ENCODE data around the gene PCNX2. TPM values are rescaled to one million over a fixed set of nuclear protein-coding genes. Genes with fewer than 3 reads are reported as not detected.
A peak's percentile ranks its signal among the peaks of the same experiment; 100 is the strongest.

Gene PCNX2
- total RNA-seq, 1 experiment from 2014 or later = 18.6 TPM

GRCh38 chr1:233122779-233123178, 172.7 kb downstream of the PCNX2 start:
- intact Hi-C loops (cut with micrococcal nuclease; ENCODE audit: unreplicated experiment) = no loop called here
- Histone ChIP-seq H3K4me3 (no peak overlapping the region), H3K27ac (no peak overlapping the region), H2AFZ (no peak overlapping the region), H3K27me3 (ENCODE audit: insufficient read depth, low read depth) (no peaks in the 10 kb centered on the region), H3K79me2 (ENCODE audit: low read depth) (no peaks in the 10 kb centered on the region), H4K20me1 (ENCODE audit: insufficient read depth) (no peaks in the 10 kb centered on the region), H3K9me3 (ENCODE audit: insufficient read depth, low read depth) (no peaks in the 10 kb centered on the region; the same call in 1 of the 2 replicates), H3K9me2 (ENCODE audit: insufficient read depth) (no peaks in the 10 kb centered on the region), H3K4me1 (replicated peaks; ENCODE audit: insufficient read depth) (no peaks in the 10 kb centered on the region), H3K4me2 (no peak overlapping the region), H3F3A (ENCODE audit: insufficient read depth, low read depth) (no peaks in the 10 kb centered on the region; the same call in 1 of the 2 replicates), H3K36me3 (ENCODE audit: low read depth) (peaks cover 5% of the 10 kb centered on the region)
- DNase-seq = no peak
- no TSS peak for BruUV-seq (replicated peaks)
- TF ChIP-seq EZH2 (IDR thresholded peaks at IDR 0.05; ENCODE audit: low read depth) (no peak), CTCF (conservative IDR thresholded peaks at IDR 0.05) (no peak)
- ChIA-PET POLR2A (ENCODE audit: unreplicated experiment) (no interaction called here), CTCF (no interaction called here)

GRCh38 chr1:233121947-233122559, 173.5 kb downstream of the PCNX2 start:
- no peak for DNase-seq
- Histone ChIP-seq H3K4me3 (no peak overlapping the region), H3K9me3 (ENCODE audit: insufficient read depth, low read depth) (no peaks in the 10 kb centered on the region; the same call in 1 of the 2 replicates), H3K4me1 (replicated peaks; ENCODE audit: insufficient read depth) (no peaks in the 10 kb centered on the region), H3K27me3 (ENCODE audit: insufficient read depth, low read depth) (no peaks in the 10 kb centered on the region), H3K27ac (no peak overlapping the region), H3K4me2 (no peak overlapping the region), H3K9me2 (ENCODE audit: insufficient read depth) (no peaks in the 10 kb centered on the region), H3K79me2 (ENCODE audit: low read depth) (no peaks in the 10 kb centered on the region), H3F3A (ENCODE audit: insufficient read depth, low read depth) (no peaks in the 10 kb centered on the region; the same call in 1 of the 2 replicates), H2AFZ (no peak overlapping the region), H3K36me3 (ENCODE audit: low read depth) (peaks cover 5% of the 10 kb centered on the region), H4K20me1 (ENCODE audit: insufficient read depth) (no peaks in the 10 kb centered on the region)
- ChIA-PET CTCF (no interaction called here), POLR2A (ENCODE audit: unreplicated experiment) (interaction anchor here (0.6 kb wide), 1 partner anchor 106 kb away, joined by 5 read pairs; no protein-coding TSS in a partner anchor)
- BruUV-seq (replicated peaks) = no TSS peak
- intact Hi-C loops (cut with micrococcal nuclease; ENCODE audit: unreplicated experiment) = no loop called here
- TF ChIP-seq CTCF (conservative IDR thresholded peaks at IDR 0.05) (no peak), EZH2 (IDR thresholded peaks at IDR 0.05; ENCODE audit: low read depth) (no peak)

- H3F3A ChIP-seq (ENCODE audit: insufficient read depth, low read depth) = peaks cover 46% of the 10 kb centered on the region
- H3K4me2 ChIP-seq = peak overlapping the region; percentile 79
- H3K79me2 ChIP-seq (ENCODE audit: low read depth) = no peaks in the 10 kb centered on the region
- peak overlapping the region; percentile 99 for H3K27ac ChIP-seq
- H3K4me1 ChIP-seq (replicated peaks; ENCODE audit: insufficient read depth) = peaks cover 47% of the 10 kb centered on the region
- TF ChIP-seq CTCF (conservative IDR thresholded peaks at IDR 0.05) (no peak), EZH2 (IDR thresholded peaks at IDR 0.05; ENCODE audit: low read depth) (no peak)
- BruUV-seq (replicated peaks) = no TSS peak
- no peaks in the 10 kb centered on the region for H3K9me2 ChIP-seq (ENCODE audit: insufficient read depth)
- H3K27me3 ChIP-seq (ENCODE audit: insufficient read depth, low read depth) = no peaks in the 10 kb centered on the region
- no peak for DNase-seq
- peaks cover 8% of the 10 kb centered on the region for H3K9me3 ChIP-seq (ENCODE audit: insufficient read depth, low read depth)
- H3K36me3 ChIP-seq (ENCODE audit: low read depth) = peaks cover 10% of the 10 kb centered on the region
- ChIA-PET POLR2A (ENCODE audit: unreplicated experiment) (interaction anchor here (0.5 kb wide), 1 partner anchor 62 kb away, joined by 3 read pairs; no protein-coding TSS in a partner anchor), CTCF (no interaction called here)
- H3K4me3 ChIP-seq = no peak overlapping the region
- H2AFZ ChIP-seq = no peak overlapping the region
- no peaks in the 10 kb centered on the region for H4K20me1 ChIP-seq (ENCODE audit: insufficient read depth)
- intact Hi-C loops (cut with micrococcal nuclease; ENCODE audit: unreplicated experiment) = loop anchor here (10.0 kb wide), 1 partner anchor 1290 kb away; no protein-coding TSS in a partner anchor
Measured at GRCh38 chr1:233114860-233115259, 180.7 kb downstream of the PCNX2 start.

All from PC-9 (cell line).